ENCODE measurements around the gene PCCA. TPM values are rescaled to one million over a fixed set of nuclear protein-coding genes. Genes with fewer than 3 reads are reported as not detected.

PCCA gene
- total and polyA plus RNA-seq, 2 experiments from 2014 or later, result 29.8 to 59.2 TPM

GRCh38 chr13:100508455-100508854 lies 419.6 kb downstream of the PCCA start:
- TF ChIP-seq CTCF (IDR thresholded peaks at IDR 0.05; ENCODE audit: low read depth, low read length), result no peak
- H3K36me3 ChIP-seq, result no peaks in the 10 kb centered on the region
- peaks cover 21% of the 10 kb centered on the region for H3K4me1 ChIP-seq (ENCODE audit: low read depth)
- no peak overlapping the region for H3K4me3 ChIP-seq
- no peak for DNase-seq (ENCODE audit: low read depth in 1 of 2, low spot score in 1 of 2)
- no peaks in the 10 kb centered on the region for H3K27me3 ChIP-seq
- H3K27ac ChIP-seq, result no peak overlapping the region
- no peaks in the 10 kb centered on the region for H3K9me3 ChIP-seq (ENCODE audit: low read depth)

GRCh38 chr13:100508996-100509395 lies 420.1 kb downstream of the PCCA start:
- Histone ChIP-seq H3K27ac (no peak overlapping the region), H3K36me3 (no peaks in the 10 kb centered on the region), H3K4me3 (no peak overlapping the region), H3K27me3 (no peaks in the 10 kb centered on the region), H3K9me3 (ENCODE audit: low read depth) (no peaks in the 10 kb centered on the region), H3K4me1 (ENCODE audit: low read depth) (peaks cover 21% of the 10 kb centered on the region)
- DNase-seq (ENCODE audit: low read depth in 1 of 2, low spot score in 1 of 2), result no peak
- no peak for TF ChIP-seq CTCF (IDR thresholded peaks at IDR 0.05; ENCODE audit: low read depth, low read length)

- Histone ChIP-seq H3K27ac (no peak overlapping the region), H3K27me3 (no peaks in the 10 kb centered on the region), H3K4me1 (ENCODE audit: low read depth) (peaks cover 21% of the 10 kb centered on the region), H3K36me3 (no peaks in the 10 kb centered on the region), H3K9me3 (ENCODE audit: low read depth) (no peaks in the 10 kb centered on the region), H3K4me3 (no peak overlapping the region)
- TF ChIP-seq CTCF (IDR thresholded peaks at IDR 0.05; ENCODE audit: low read depth, low read length), result no peak
- DNase-seq (ENCODE audit: low read depth in 1 of 2, low spot score in 1 of 2), result no peak
These were observed 421.5 kb downstream of the PCCA start for GRCh38 chr13:100510208-100510957.

GRCh38 chr13:100511466-100511865 lies 422.6 kb downstream of the PCCA start:
- Histone ChIP-seq H3K9me3 (ENCODE audit: low read depth) (no peaks in the 10 kb centered on the region), H3K27me3 (no peaks in the 10 kb centered on the region), H3K4me3 (no peak overlapping the region), H3K36me3 (no peaks in the 10 kb centered on the region), H3K4me1 (ENCODE audit: low read depth) (peaks cover 21% of the 10 kb centered on the region), H3K27ac (no peak overlapping the region)
- TF ChIP-seq CTCF (IDR thresholded peaks at IDR 0.05; ENCODE audit: low read depth, low read length), result no peak
- no peak for DNase-seq (ENCODE audit: low read depth in 1 of 2, low spot score in 1 of 2)

GRCh38 chr13:100512422-100512821 lies 423.5 kb downstream of the PCCA start:
- Histone ChIP-seq H3K4me3 (no peak overlapping the region), H3K9me3 (ENCODE audit: low read depth) (no peaks in the 10 kb centered on the region), H3K27me3 (no peaks in the 10 kb centered on the region), H3K27ac (no peak overlapping the region), H3K36me3 (no peaks in the 10 kb centered on the region), H3K4me1 (ENCODE audit: low read depth) (peaks cover 21% of the 10 kb centered on the region)
- TF ChIP-seq CTCF (IDR thresholded peaks at IDR 0.05; ENCODE audit: low read depth, low read length), result no peak
- DNase-seq (ENCODE audit: low read depth in 1 of 2, low spot score in 1 of 2), result peak in 1 of 2 donors; percentile 32

All from cardiac muscle cell (in vitro differentiated cells and primary cell).